OCI-LY7 (cell line): ENCODE data around the gene L1TD1. TPM values are rescaled to one million over a fixed set of nuclear protein-coding genes. Genes with fewer than 3 reads are reported as not detected.

Source experiments
- BruUV-seq: library from RNA; stranded (reverse); fragments of 400-500 nt; replicated peaks from 2 replicates; lab custom pipeline; 2021; lab: Mats Ljungman, UMichigan
- CTCF ChIA-PET: fragments of 300-600 bp; sonication (Branson Sonifier 250); formaldehyde crosslinking; loops from one replicate; lab custom pipeline; 2022; ENCODE audit warnings: antibody characterized with exemption; ENCODE audit not compliant: unreplicated experiment; lab: Charles Lee
- POLR2A ChIA-PET: fragments of 300-600 bp; sonication (Branson Sonifier 250); formaldehyde crosslinking; loops from one replicate; lab custom pipeline; 2022; ENCODE audit warnings: antibody characterized with exemption; lab: Charles Lee
- DNase-seq: peaks from one replicate; pipeline ENCODE4 v3.0.0-alpha.2; 2015; ENCODE audit warnings: low spot score
- H2AFZ ChIP-seq: fragments of 200-600 bp; sonication (generic), shearing (Covaris generic); 2 replicates; pipeline ENCODE4 v1.6.1; 2014; ENCODE audit warnings: mild to moderate bottlenecking, antibody characterized with exemption, low read length, moderate library complexity
- H3K27ac ChIP-seq: fragments of 200-600 bp; sonication (generic); 2 replicates; pipeline ENCODE4 v1.5.1; 2014; ENCODE audit warnings: mixed run types, low read depth, mild to moderate bottlenecking, moderate library complexity, low read length, inconsistent platforms; ENCODE audit not compliant: poor library complexity, severe bottlenecking
- H3K36me3 ChIP-seq: fragments of 200-600 bp; sonication (generic); 2 replicates; pipeline ENCODE4 v1.6.1; 2014; ENCODE audit warnings: mild to moderate bottlenecking, antibody characterized with exemption, low read length, moderate library complexity, mixed read lengths; ENCODE audit not compliant: insufficient read depth
- H3K4me1 ChIP-seq: fragments of 200-600 bp; sonication (generic); 2 replicates; pipeline ENCODE4 v1.5.1; 2014; ENCODE audit warnings: mild to moderate bottlenecking, low read length; ENCODE audit not compliant: insufficient read depth, poor library complexity, severe bottlenecking
- H3K4me2 ChIP-seq: fragments of 200-600 bp; sonication (generic); 2 replicates; pipeline ENCODE4 v1.6.1; 2014; ENCODE audit warnings: mild to moderate bottlenecking, low read length
- H3K4me3 ChIP-seq: fragments of 200-600 bp; sonication (generic); 2 replicates; pipeline ENCODE4 v1.5.1; 2014; ENCODE audit warnings: mild to moderate bottlenecking, low read depth, low read length; ENCODE audit not compliant: poor library complexity, severe bottlenecking
- H3K79me2 ChIP-seq: fragments of 200-600 bp; sonication (generic); 2 replicates; pipeline ENCODE4 v1.6.1; 2016; ENCODE audit warnings: low read depth, mild to moderate bottlenecking, low read length, moderate library complexity, mixed read lengths; ENCODE audit not compliant: insufficient read depth
- H3K9me2 ChIP-seq: fragments of 200-600 bp; sonication (generic); 2 replicates; pipeline ENCODE4 v1.6.1; 2016; ENCODE audit warnings: mild to moderate bottlenecking, low read length, mixed read lengths; ENCODE audit not compliant: insufficient read depth
- H3K9me3 ChIP-seq: fragments of 200-600 bp; sonication (generic); 2 replicates; pipeline ENCODE4 v1.6.1; 2014; ENCODE audit warnings: mild to moderate bottlenecking, mixed run types, low read length, mixed read lengths
- H4K20me1 ChIP-seq: fragments of 200-600 bp; sonication (generic); 2 replicates; pipeline ENCODE4 v1.6.1; 2014; ENCODE audit warnings: mild to moderate bottlenecking, antibody characterized with exemption, low read length, moderate library complexity, mixed read lengths; ENCODE audit not compliant: insufficient read depth
- EZH2phosphoT487 ChIP-seq: fragments of 200-600 bp; sonication (generic); IDR thresholded peaks from 2 replicates; pipeline ENCODE4 v1.6.1; 2018; ENCODE audit warnings: low read depth, borderline replicate concordance, mild to moderate bottlenecking, mixed run types, antibody characterized with exemption, low read length, moderate library complexity, mixed read lengths
- intact Hi-C: fragments of 100-400 bp; cut with micrococcal nuclease; formaldehyde crosslinking; loops from one replicate; pipeline ENCODE4 v1.10.0; 2022; ENCODE audit not compliant: unreplicated experiment
- total RNA-seq, 2 experiments: library from RNA; depleted of rRNA in 1 of 2; stranded (reverse); fragments of >200 nt in 1 of 2; shearing (Covaris generic) in 1 of 2; gene quantifications; 2 replicates each; pipeline ENCODE4 v1.2.3, GENCODE V29; 2014 to 2022
- TF ChIP-seq, protein P1 (sequence below): fragments of 200-600 bp; sonication (generic); conservative IDR thresholded peaks from 2 replicates; pipeline ENCODE4 v1.5.1; 2014; ENCODE audit warnings: mild to moderate bottlenecking, antibody characterized with exemption, low read length, moderate library complexity, mixed read lengths

L1TD1 gene
- total RNA-seq, 2 experiments from 2014 or later = not detected

DNA sequence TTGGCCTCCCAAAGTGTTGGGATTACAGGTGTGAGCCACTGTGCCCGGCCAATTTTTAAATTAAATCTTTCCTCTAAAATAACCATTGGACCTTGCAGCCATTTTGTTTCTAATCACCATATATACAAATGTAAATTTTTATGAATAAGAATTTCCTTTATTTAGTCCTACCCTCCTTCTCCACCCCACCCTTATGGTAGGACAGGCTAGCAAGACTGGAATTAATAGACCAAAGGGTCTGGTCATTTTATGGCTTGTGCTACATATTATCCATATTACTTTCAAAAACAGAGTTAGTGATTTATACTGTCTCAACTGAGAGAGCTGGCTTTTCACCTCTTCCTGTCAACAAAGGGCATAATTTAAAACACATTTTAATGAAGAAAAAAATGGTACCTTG, 26.5 kb downstream of the L1TD1 start:
- no peak for DNase-seq
- Histone ChIP-seq H3K4me3 (no peak overlapping the region), H3K79me2 (no peaks in the 10 kb centered on the region), H3K4me1 (no peaks in the 10 kb centered on the region), H3K27ac (no peak overlapping the region), H4K20me1 (no peaks in the 10 kb centered on the region), H2AFZ (no peak overlapping the region), H3K36me3 (no peaks in the 10 kb centered on the region), H3K4me2 (no peak overlapping the region), H3K9me2 (no peaks in the 10 kb centered on the region), H3K9me3 (no peaks in the 10 kb centered on the region)
- TF ChIP-seq EZH2phosphoT487 = no peak
- TF ChIP-seq, protein P1, sequence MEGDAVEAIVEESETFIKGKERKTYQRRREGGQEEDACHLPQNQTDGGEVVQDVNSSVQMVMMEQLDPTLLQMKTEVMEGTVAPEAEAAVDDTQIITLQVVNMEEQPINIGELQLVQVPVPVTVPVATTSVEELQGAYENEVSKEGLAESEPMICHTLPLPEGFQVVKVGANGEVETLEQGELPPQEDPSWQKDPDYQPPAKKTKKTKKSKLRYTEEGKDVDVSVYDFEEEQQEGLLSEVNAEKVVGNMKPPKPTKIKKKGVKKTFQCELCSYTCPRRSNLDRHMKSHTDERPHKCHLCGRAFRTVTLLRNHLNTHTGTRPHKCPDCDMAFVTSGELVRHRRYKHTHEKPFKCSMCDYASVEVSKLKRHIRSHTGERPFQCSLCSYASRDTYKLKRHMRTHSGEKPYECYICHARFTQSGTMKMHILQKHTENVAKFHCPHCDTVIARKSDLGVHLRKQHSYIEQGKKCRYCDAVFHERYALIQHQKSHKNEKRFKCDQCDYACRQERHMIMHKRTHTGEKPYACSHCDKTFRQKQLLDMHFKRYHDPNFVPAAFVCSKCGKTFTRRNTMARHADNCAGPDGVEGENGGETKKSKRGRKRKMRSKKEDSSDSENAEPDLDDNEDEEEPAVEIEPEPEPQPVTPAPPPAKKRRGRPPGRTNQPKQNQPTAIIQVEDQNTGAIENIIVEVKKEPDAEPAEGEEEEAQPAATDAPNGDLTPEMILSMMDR = no peak
- no TSS peak for BruUV-seq
- ChIA-PET POLR2A (no interaction called here), CTCF (no interaction called here)
- intact Hi-C loops = no loop called here

DNA sequence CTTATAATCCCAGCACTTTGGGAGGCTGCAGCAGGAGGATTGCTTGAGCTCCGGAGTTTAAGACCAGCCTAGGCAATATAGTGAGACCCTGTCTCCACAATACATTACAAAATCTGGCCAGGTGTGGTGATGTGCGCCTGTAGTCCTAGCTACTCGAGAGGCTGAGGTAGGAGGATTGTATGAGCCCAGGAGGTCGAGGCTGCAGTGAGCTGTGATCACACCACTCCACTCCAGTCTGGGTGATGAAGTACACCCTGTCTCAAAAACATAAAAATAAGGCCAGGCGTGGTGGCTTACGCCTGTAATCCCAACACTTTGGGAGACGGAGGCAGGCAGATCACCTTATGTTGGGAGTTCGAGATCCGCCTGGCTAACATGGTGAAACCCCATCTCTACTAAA, 27.7 kb downstream of the L1TD1 start:
- no peaks in the 10 kb centered on the region for H3K9me2 ChIP-seq
- H2AFZ ChIP-seq = no peak overlapping the region
- no peaks in the 10 kb centered on the region for H3K4me1 ChIP-seq
- no peaks in the 10 kb centered on the region for H3K36me3 ChIP-seq
- H3K79me2 ChIP-seq = no peaks in the 10 kb centered on the region
- H3K4me2 ChIP-seq = no peak overlapping the region
- intact Hi-C loops = no loop called here
- TF ChIP-seq EZH2phosphoT487 = no peak
- TF ChIP-seq, protein P1 = no peak
- CTCF ChIA-PET = no interaction called here
- POLR2A ChIA-PET = no interaction called here
- no TSS peak for BruUV-seq
- H3K4me3 ChIP-seq = no peak overlapping the region
- H3K27ac ChIP-seq = no peak overlapping the region
- no peaks in the 10 kb centered on the region for H3K9me3 ChIP-seq
- H4K20me1 ChIP-seq = no peaks in the 10 kb centered on the region
- no peak for DNase-seq

DNA sequence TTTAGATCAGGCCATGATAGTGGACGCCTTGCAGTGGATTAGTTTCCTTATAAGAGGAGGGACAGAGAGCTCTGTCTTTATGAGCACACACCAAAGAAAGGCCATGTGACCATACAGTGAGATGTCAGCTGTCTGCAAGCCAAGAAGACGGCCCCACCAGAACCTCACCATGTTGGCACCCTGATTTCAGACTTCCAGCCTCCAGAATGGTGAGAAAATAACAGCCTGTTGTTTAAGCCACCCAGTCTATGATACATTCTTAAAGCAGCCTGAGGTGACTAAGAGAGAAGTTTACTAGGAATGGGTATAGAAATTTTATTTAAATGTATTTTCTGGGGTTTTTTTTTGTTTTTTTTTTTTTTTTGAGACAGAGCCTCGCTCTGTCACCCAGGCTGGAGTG, 29.5 kb downstream of the L1TD1 start:
- no TSS peak for BruUV-seq
- Histone ChIP-seq H3K4me2 (no peak overlapping the region), H3K9me2 (no peaks in the 10 kb centered on the region), H3K79me2 (no peaks in the 10 kb centered on the region), H2AFZ (no peak overlapping the region), H3K4me1 (no peaks in the 10 kb centered on the region), H3K9me3 (no peaks in the 10 kb centered on the region), H3K36me3 (no peaks in the 10 kb centered on the region), H3K27ac (no peak overlapping the region), H3K4me3 (no peak overlapping the region), H4K20me1 (no peaks in the 10 kb centered on the region)
- CTCF ChIA-PET = no interaction called here
- POLR2A ChIA-PET = no interaction called here
- TF ChIP-seq, protein P1 = no peak
- TF ChIP-seq EZH2phosphoT487 = no peak
- no peak for DNase-seq
- intact Hi-C loops = no loop called here
